Cardiac muscle cell (in vitro differentiated cells and primary cell): Measurements from ENCODE around the gene KRT36. TPM values are rescaled to one million over a fixed set of nuclear protein-coding genes. Genes with fewer than 3 reads are reported as not detected.
A peak's percentile ranks its signal among the peaks of the same experiment; 100 is the strongest.

Experiments
- DNase-seq, 2 donors: peaks; one replicate each; pipeline versions ENCODE4 v3.0.0 to v3.0.0-alpha.2; 2010 to 2017; ENCODE audit warnings: low read depth in 1 of 2, low spot score in 1 of 2
- H3K27ac ChIP-seq: fragments of 200-600 bp; sonication (generic); 2 replicates; pipeline ENCODE4 v1.5.1; 2016
- H3K27me3 ChIP-seq: fragments of 200-600 bp; sonication (generic); 2 replicates; pipeline ENCODE4 v1.6.0; 2016; ENCODE audit warnings: control low read depth
- H3K36me3 ChIP-seq: fragments of 200-600 bp; sonication (generic); 2 replicates; pipeline ENCODE4 v1.5.1; 2016; ENCODE audit warnings: control low read depth
- H3K4me1 ChIP-seq: fragments of 200-600 bp; sonication (generic); 2 replicates; pipeline ENCODE4 v1.8.1; 2017; ENCODE audit warnings: low read depth, mild to moderate bottlenecking, mixed run types
- H3K4me3 ChIP-seq: fragments of 200-600 bp; sonication (generic); 2 replicates; pipeline ENCODE4 v1.5.1; 2016; ENCODE audit warnings: mild to moderate bottlenecking
- H3K9me3 ChIP-seq: fragments of 200-600 bp; sonication (generic); 2 replicates; pipeline ENCODE4 v1.5.1; 2017; ENCODE audit warnings: low read depth, mild to moderate bottlenecking, control low read depth
- polyA plus RNA-seq: library from polyadenylated mRNA; unstranded; fragments of >200 nt; fragmentation: Nextera tagmentation; extraction: Ambion mirVana; gene quantifications from 2 replicates; pipeline ENCODE4 v1.2.1, GENCODE V29; 2016
- total RNA-seq: library from RNA; depleted of rRNA; stranded (reverse); fragments of >200 nt; gene quantifications from 2 replicates; pipeline ENCODE4 v1.2.3, GENCODE V29; 2016
- TF ChIP-seq, protein P1 (sequence below): IDR thresholded peaks from 2 replicates; pipeline ENCODE4 v1.5.1; 2012; ENCODE audit warnings: low read depth, mild to moderate bottlenecking, low read length

The KRT36 gene
- total and polyA plus RNA-seq, 2 experiments from 2014 or later = not detected

DNA sequence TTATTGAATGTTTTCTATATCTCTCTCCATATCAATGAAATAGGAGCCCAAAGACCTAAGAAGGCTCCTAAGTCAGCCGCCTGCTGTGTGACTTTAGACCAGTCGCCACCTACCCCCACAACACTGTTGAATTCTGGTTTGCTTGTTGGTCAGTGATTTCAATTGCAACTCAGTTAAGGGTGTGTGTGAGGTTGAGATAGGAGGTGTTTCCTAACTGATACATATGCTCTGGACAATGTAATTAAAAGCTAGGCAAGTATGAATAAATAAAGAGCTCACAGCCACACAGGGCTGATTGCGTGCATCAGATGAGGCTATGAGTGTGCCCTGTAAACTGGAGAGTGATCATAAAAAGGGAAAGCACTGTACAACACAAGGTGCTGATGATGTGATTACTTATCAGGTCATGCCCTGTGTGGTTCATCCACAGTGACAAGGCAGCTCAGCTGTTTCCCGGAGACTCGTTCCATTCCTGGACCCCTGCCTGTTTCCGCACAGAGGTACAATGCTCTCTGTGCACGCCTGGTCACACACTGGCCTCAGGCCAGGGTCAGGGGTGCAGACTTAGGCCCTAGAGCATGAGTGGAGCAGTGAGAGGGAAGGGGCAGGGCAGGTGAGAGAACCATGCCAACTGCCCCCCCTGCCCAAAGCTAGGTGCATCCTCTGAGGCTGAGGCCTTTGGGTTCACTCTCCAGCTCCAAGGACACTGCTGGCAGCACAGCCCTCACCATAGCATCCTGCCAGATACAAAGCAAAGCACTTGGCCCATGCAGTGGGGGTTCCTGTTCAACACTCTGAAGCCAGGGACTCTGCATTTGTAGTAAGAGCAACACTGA is 5.5 kb downstream of the KRT36 start:
- Histone ChIP-seq H3K27ac (no peak overlapping the region), H3K27me3 (no peaks in the 10 kb centered on the region), H3K36me3 (no peaks in the 10 kb centered on the region), H3K9me3 (no peaks in the 10 kb centered on the region), H3K4me1 (no peaks in the 10 kb centered on the region), H3K4me3 (no peak overlapping the region)
- no peak for DNase-seq
- TF ChIP-seq, protein P1, sequence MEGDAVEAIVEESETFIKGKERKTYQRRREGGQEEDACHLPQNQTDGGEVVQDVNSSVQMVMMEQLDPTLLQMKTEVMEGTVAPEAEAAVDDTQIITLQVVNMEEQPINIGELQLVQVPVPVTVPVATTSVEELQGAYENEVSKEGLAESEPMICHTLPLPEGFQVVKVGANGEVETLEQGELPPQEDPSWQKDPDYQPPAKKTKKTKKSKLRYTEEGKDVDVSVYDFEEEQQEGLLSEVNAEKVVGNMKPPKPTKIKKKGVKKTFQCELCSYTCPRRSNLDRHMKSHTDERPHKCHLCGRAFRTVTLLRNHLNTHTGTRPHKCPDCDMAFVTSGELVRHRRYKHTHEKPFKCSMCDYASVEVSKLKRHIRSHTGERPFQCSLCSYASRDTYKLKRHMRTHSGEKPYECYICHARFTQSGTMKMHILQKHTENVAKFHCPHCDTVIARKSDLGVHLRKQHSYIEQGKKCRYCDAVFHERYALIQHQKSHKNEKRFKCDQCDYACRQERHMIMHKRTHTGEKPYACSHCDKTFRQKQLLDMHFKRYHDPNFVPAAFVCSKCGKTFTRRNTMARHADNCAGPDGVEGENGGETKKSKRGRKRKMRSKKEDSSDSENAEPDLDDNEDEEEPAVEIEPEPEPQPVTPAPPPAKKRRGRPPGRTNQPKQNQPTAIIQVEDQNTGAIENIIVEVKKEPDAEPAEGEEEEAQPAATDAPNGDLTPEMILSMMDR = no peak

DNA sequence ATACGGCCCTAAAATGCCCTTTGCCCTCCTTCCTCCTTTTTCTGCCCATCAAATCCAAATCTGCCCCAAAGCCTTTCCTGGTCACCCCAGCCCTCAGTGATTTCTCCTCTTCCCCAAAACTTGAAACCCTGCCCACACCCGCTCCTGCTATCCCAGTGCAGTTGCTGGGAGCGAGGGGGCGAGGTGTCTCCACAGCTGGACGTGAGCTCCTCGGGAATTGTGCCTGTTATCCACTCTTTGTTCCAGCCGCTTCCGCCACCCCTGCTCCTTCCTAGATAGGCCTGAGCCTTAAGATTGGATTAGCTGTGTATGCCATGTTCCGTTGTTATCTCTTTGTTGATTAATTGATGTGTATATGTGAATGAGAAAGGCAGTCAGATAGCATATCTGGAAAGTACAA is 6.2 kb downstream of the KRT36 start:
- H3K4me1 ChIP-seq = no peaks in the 10 kb centered on the region
- H3K9me3 ChIP-seq = no peaks in the 10 kb centered on the region
- H3K36me3 ChIP-seq = no peaks in the 10 kb centered on the region
- TF ChIP-seq, protein P1 = no peak
- no peak for DNase-seq
- H3K4me3 ChIP-seq = no peak overlapping the region
- H3K27me3 ChIP-seq = no peaks in the 10 kb centered on the region
- no peak overlapping the region for H3K27ac ChIP-seq

DNA sequence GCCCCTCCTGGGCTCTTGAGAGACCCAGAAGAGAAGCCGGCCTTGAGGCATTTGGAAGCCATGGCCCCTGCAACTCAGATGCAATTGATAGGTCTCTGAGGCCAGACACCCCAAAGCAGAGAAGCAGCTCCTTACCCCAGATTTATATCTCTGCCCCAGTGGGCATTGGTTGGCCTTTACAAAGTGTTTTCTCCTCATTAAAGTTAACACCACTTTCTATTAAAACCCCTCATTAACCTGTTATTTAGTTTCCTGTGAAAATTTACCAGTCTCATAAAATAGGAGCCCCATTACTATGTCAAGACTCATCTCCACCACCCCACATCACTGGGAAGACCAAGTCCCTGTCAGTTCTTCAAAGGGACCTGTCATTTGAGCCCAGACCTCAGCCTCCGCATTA is 8.7 kb downstream of the KRT36 start, which contains the start of gene KRT35:
TSS of gene KRT35 (minus strand) at position 116 of the 400 bp plus-strand sequence. CDS start at position 62, 54 bp downstream.
- no peak within 1 kb of the TSS for H3K4me3 ChIP-seq
- TF ChIP-seq, protein P1 = no peak
- H3K4me1 ChIP-seq = no peaks in the 10 kb centered on the region
- H3K27me3 ChIP-seq = no peaks in the 10 kb centered on the region
- H3K9me3 ChIP-seq = no peaks in the 10 kb centered on the region
- DNase-seq = no peak
- H3K27ac ChIP-seq = no peak within 1 kb of the TSS
- no peaks in the 10 kb centered on the region for H3K36me3 ChIP-seq

DNA sequence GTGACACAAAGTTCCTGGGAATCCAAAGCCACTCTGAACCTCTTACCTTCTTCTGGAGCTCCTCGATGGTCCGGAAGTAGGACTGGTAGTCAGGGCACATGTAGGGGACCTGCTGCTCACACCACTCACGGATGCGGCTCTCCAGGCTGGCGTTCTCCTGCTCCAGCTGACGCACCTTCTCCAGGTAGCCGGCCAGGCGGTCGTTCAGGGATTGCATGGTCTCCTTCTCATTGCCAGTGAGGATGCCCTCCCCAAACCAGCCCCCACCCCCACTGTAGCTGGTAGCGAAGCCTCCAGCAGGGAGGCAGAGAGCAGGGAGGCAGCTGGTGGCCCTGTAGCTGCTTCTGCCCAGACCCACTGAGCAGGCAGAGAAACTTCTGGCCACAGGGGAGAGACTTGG is 9.1 kb downstream of the KRT36 start:
- Histone ChIP-seq H3K4me1 (no peaks in the 10 kb centered on the region), H3K27me3 (no peaks in the 10 kb centered on the region), H3K36me3 (no peaks in the 10 kb centered on the region), H3K4me3 (no peak overlapping the region), H3K9me3 (no peaks in the 10 kb centered on the region), H3K27ac (no peak overlapping the region)
- TF ChIP-seq, protein P1 = no peak
- DNase-seq = no peak

DNA sequence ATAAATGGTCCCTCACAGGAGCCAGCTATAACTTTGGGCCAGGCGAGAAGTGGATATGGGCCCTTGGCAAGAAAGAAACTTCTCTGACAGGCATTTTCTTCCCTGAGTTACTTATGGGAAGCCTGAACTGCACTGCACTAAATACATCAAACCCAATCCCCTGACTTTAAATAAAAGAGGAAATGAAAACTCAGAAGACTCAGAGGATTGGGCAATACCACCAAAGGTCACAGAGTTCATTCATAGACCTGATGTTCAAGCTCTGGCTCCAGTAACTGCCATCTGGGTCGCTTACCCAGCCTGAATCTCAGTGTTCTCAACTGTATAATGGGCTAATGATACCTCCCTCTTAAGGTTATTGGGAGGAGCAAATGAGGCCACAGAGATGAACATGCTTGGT is 9.6 kb downstream of the KRT36 start:
- DNase-seq = peak in 1 of 2 donors; percentile 17
- H3K9me3 ChIP-seq = no peaks in the 10 kb centered on the region
- TF ChIP-seq, protein P1 = no peak
- no peak overlapping the region for H3K4me3 ChIP-seq
- no peaks in the 10 kb centered on the region for H3K4me1 ChIP-seq
- no peak overlapping the region for H3K27ac ChIP-seq
- no peaks in the 10 kb centered on the region for H3K27me3 ChIP-seq
- H3K36me3 ChIP-seq = no peaks in the 10 kb centered on the region
